IPS DF 4.7 (cell line): ENCODE measurements around the gene CSNK1E.
A peak's percentile ranks its signal among the peaks of the same experiment; 100 is the strongest.

ENCODE experiments used
- DNase-seq: peaks from one replicate; pipeline ENCODE4 v3.0.0-alpha.2; 2013; ENCODE audit warnings: low spot score; ENCODE audit errors: extremely low read depth

Gene CSNK1E

GRCh38 chr22:38282397-38282796, 34.8 kb downstream of the CSNK1E start:
- no peak for DNase-seq

DNA sequence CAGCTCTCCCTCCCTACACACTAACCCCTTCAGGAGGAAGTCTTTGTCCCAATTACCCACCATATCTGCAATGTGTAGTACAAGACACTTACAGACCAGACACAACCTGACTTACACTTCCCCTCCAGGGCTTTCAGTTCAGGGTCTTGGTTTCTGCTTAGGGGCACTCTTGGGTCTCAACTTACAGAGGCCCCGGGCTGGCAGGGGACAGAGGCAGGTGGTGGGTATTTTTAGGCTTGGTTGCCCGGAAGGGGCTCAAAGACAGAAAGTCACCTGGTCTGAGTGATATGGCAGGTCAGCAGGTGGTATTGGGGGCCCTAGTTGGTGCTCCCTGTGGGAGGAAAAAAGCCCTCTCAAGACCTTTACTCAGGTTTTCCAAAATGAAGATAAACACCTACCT, 41.1 kb downstream of the CSNK1E start:
- DNase-seq, result no peak

GRCh38 chr22:38273135-38273826, 44.0 kb downstream of the CSNK1E start:
- no peak for DNase-seq

- DNase-seq, result no peak
Observed at GRCh38 chr22:38272373-38273134, 44.7 kb downstream of the CSNK1E start, which contains the start of gene TMEM184B. Gene TMEM184B (minus strand): TSS chr22:38273010. CDS start chr22:38247961, 25,049 bp downstream.

- DNase-seq, result peak; percentile 22
Observed at GRCh38 chr22:38271927-38272372, 45.3 kb downstream of the CSNK1E start.

DNA sequence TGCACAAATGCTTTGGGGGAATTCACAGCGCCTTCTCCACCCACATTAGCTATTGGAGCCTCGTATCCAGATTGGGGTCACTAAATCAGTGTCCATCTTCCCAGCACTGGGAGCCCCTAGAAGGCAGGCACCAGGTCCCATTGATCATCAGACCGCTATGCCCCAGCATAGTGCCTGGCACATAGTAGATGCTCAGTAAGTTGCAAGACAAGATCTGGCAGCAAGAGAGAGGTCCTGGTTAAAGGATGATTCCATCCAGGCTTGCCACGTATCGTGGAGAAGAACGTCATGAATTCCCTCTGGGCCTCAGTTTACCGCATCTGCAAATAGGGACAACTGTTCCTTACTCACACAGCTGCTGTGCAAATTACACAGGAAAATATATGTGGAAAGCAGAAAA, 46.1 kb downstream of the CSNK1E start:
- no peak for DNase-seq

DNA sequence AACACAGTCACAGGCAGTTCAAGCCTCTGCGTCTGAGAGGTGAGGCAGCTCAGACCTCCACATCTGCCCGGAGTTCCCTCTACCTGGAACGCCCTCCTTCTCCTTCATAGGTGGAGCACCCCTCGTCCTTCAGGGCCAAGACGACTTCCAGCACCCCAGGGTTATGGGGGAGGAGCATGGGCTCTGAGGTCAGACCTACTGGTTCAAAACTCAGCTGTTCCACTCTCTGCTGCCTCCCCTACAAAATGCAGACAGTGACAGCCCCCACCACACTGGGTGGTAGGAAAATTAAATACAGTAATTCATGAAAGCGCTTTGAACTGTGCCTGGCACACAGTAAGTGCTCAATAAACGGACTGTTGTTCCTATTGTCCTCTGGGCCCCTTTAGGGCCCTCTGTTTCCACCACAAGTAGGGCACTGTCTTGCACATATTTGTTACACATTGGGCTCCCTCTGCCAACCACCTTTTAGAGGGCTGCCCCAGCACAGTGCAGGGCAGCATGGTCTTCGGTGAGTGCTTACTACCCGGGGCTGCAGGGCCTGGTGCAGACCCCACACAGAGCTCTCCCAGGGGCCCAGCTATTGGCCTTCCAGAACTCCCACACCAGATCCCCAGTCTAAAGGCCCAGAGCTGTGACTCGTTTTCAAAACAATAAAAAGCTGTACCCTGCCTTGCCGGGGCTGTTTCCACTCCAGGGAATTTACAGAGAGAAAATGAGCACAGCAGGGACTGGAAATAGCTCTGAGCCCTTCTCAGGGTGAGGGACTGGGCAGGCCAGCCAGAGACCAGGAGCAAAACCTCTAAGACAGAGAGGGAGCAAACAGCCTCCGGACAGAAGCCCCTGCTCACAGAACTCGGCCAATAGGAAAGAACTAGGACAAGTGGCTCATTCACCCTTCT, 46.9 kb downstream of the CSNK1E start:
- no peak for DNase-seq

DNA sequence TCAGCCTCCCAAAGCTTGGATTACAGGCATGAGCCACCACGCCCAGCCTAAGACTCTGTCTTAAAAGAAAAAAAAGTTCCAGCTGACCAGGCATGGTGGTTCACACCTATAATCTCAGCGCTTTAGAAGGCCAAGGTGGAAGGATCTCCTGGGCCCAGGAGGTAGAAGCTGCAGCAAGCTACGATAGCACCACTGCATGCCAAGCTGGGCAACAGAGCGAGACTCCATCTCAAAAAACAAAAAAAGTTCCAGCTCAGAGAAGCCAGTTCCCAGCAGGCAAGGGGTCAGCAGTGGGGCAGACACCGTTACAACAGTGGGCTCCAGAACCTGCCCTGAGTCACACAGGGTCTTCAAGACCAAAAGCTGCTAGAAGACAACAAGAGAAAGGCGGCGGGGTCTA, 47.8 kb downstream of the CSNK1E start:
- no peak for DNase-seq

- no peak for DNase-seq
Observed at GRCh38 chr22:38267086-38267485, 50.1 kb downstream of the CSNK1E start.

DNA sequence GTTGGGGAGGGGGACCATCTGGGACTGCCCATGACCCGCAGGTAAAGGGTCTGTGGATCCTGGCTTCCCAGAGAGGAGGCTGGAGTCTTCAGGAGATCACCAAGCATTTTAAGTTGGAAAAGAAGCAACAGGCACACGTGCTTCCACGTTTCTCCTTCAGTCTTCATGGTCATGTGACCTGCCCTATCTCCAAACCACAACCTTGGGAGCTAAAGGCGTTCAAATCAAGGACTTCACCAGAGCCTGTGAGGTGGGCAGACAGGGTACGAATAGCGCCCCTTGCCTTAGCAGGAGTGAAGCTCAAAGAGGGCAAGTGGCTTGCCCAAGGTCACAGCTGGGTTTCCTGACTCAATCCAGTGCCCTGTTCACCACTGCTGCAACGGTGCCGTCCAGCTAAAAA, 51.1 kb downstream of the CSNK1E start:
- DNase-seq, result no peak

DNA sequence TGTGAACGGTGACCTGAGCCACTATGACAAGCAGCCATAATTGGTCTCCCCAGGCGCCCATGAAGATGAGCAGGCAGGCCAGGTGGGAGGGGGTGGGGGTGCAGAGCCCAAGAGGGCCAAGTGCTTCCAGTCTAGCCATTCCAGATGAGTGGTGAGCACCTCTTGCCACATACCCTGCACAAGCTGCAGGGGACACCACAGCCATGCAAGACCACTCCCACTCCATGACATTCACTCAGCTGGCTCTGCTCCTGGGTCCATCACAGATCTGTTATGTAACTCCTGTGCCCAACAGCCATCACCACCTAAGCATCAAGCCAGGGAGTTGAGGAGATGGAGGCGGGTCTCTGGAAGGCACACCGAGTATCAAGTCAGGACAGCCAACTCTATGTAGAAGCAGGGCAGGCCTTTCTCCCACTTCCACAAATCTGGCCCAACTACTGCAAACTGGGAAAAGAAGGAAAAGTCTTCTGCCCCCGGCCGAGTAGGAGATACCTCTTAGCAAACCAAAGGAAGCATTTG, 52.9 kb downstream of the CSNK1E start:
- DNase-seq, result no peak

DNA sequence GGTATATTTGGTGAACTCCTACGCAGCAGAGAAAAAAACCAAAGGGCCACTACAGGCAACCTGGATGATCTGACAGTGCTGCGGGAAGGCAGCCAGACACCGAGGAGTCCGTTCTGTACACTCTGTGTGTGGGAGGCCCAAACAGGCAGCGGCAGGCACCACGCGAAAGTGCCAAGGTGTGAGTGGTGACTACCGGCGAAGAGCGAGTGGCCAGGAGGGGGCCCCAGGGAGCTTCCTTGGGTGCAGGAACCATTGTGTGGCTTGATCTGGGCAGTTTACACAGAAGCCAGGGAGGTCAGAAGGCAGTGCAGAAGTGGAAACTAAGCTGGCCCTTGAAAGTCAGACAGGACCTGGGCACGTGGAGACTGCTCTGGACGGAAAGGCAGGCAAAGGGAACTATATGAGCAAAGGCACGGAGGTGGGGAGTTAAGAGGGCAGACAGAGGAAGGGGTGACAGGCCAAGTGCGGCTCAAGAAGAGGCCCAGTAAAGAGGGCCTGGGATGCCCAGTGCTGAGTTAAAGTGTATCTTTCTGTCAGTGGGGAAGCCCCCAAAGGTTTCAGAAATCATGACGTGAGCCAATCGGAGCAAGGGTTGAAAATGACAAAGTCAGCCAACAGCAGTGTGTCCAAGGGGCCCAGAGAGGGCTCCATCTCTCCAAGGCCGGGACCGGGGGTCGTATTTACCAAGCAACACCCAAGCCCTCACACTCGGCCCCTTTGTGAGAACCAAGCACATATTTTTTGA, 55.0 kb downstream of the CSNK1E start:
- DNase-seq, result no peak

GRCh38 chr22:38260761-38261681, 56.2 kb downstream of the CSNK1E start:
- no peak for DNase-seq

- DNase-seq, result no peak
Observed at GRCh38 chr22:38259370-38259769, 57.9 kb downstream of the CSNK1E start.

DNA sequence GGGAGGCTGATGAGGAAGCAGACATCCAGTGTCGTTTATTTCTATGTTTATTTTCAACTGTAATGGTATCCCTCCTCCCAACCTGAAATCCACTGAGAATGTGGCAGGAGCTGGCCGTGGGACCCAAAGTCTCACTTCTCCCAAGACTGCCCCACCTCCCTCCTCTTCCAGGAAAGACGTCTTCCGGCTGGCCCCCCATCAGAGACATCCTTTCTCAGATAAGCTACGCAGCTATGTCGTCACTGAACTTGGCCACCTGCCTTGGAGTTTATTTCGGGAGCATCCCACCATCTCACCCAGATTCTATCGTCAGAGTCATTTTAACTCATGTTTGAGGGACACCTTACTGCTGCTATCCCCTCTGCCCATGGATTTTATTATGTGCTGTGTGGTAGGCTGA, 58.3 kb downstream of the CSNK1E start:
- DNase-seq, result no peak

- no peak for DNase-seq
Observed at GRCh38 chr22:38257650-38258250, 59.5 kb downstream of the CSNK1E start.

GRCh38 chr22:38257181-38257580, 60.1 kb downstream of the CSNK1E start:
- no peak for DNase-seq

DNA sequence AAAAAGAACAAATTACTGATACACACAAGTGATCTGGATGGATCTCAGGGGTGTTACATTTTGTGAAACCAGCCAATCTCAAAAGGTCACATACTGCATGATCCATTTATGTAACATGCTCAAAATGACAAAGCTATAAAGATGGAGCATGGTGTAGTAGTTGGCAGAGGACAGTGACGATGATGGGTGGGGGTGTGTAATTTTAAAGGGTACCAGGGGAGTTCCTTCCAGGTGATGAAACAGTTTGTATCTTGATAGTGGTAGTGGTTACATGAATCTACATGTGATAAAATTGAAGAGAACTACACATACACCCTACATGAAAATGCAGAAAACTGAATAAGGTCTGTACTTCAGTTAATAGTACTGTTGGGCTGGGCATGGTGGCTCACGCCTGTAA, 61.5 kb downstream of the CSNK1E start:
- no peak for DNase-seq

DNA sequence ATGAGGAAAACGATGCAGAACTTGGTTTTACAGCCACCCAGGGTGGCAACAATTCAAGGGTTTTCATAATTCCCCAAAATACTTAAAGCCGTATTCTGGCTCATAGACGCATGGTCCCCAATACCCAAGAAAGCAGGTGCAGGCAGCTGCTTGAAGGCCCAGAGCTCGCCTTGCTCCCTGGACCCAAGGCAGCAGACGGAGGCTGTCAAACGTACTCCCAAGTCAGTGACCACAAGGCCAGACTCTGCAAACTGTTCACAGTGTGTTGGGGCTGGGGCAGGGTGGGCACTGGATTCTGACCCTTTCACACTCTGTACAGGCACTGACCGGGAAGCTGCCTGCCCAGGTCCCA, 65.9 kb downstream of the CSNK1E start:
- DNase-seq, result no peak
